ENCODE data around the gene ZNF609. TPM values are rescaled to one million over a fixed set of nuclear protein-coding genes. Genes with fewer than 3 reads are reported as not detected.

The ZNF609 gene
- total RNA-seq, 6 experiments from 2014 or later: 19.7 to 22.1 (median 20.4) TPM

DNA sequence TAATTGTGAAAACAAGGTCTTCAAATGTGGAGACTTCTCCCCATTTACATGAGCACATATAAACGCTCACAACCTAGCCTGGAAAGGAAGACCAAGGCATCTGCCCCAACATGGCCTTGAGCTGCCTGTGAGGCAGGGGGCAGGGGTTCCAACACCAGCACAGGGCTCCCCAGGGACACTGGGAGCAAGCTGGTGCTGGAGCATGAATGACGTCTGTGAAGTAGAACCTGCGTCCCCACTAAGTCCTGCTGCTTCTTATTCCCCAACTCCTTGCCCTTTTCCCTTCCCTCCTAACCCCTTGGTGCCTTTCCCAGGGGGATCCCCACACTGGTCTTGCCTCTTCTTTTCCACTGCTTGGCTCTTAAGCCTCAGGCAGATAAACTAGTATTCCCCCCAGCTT lies 221.9 kb downstream of the ZNF609 start:
- TF ChIP-seq, protein P1, sequence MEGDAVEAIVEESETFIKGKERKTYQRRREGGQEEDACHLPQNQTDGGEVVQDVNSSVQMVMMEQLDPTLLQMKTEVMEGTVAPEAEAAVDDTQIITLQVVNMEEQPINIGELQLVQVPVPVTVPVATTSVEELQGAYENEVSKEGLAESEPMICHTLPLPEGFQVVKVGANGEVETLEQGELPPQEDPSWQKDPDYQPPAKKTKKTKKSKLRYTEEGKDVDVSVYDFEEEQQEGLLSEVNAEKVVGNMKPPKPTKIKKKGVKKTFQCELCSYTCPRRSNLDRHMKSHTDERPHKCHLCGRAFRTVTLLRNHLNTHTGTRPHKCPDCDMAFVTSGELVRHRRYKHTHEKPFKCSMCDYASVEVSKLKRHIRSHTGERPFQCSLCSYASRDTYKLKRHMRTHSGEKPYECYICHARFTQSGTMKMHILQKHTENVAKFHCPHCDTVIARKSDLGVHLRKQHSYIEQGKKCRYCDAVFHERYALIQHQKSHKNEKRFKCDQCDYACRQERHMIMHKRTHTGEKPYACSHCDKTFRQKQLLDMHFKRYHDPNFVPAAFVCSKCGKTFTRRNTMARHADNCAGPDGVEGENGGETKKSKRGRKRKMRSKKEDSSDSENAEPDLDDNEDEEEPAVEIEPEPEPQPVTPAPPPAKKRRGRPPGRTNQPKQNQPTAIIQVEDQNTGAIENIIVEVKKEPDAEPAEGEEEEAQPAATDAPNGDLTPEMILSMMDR (IDR thresholded peaks at IDR 0.05): no peak
- H3K27ac Mint-ChIP-seq: no peak overlapping the region; the same call in 1 of the 2 replicates
- H3K4me1 Mint-ChIP-seq (ENCODE audit: low read depth): peaks cover 18% of the 10 kb centered on the region
- H3K9me3 Mint-ChIP-seq: no peaks in the 10 kb centered on the region
- H3K27me3 Mint-ChIP-seq (ENCODE audit: insufficient read depth): peaks cover 7% of the 10 kb centered on the region
- H3K4me3 Mint-ChIP-seq: no peak overlapping the region
- DNase-seq: no peak
- H3K36me3 Mint-ChIP-seq (ENCODE audit: low read depth): peaks cover 16% of the 10 kb centered on the region

DNA sequence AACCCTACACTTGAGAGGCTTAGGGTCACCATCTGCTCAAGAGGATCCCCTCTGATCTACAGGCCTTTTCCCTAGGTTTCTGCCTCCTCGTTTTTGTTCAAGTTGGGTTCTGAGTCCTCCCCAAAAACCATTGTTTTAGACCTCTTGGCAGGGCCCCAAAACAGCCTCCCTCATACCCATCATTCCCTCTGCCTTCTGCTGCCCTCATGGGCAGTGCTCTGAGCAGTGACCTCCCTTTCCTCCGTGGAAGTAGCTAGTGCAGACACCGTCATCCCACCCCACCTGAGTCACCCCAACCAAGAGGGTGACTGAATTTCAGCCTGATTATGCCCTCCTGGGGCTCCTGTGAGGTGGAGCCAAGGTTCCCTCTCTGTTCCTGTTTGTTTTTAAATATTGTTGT lies 223.0 kb downstream of the ZNF609 start:
- H3K4me3 Mint-ChIP-seq: no peak overlapping the region
- H3K36me3 Mint-ChIP-seq (ENCODE audit: low read depth): peaks cover 16% of the 10 kb centered on the region
- H3K4me1 Mint-ChIP-seq (ENCODE audit: low read depth): peaks cover 7% of the 10 kb centered on the region
- peak overlapping the region; percentile 34 for H3K27ac Mint-ChIP-seq
- H3K27me3 Mint-ChIP-seq (ENCODE audit: insufficient read depth): peaks cover 7% of the 10 kb centered on the region
- no peaks in the 10 kb centered on the region for H3K9me3 Mint-ChIP-seq
- TF ChIP-seq, protein P1 (IDR thresholded peaks at IDR 0.05): no peak
- no peak for DNase-seq

DNA sequence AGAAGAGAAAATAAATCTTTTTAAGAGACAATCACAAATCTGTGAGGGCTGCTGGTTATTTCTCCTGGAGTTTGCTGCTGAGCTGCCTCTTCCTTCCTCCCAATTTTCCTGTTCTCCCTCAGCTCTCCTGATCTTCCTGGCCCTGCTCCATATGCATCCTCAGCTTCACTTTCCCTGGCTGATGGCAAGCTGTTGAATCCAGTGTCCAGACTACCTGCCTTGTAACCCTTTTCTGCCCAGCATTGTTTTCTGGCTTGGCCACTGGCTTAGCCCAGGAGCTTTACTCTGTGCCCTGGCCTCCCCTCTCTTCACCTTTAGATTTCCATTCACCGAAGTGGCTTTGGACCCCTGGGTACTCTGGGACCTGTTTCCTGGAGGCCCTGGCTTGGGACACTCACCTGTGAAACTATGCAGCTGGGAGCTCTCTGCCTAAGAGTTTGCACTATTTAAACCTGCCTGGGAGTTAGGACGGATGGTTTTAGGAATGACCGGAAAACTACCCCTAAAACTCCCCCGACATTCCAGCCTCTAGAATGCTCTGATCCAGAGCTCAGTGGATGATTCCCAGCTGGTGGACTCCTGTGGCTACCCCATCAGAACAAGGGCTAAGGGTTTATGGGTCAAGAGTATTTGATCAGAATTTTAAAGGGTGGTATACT lies 225.0 kb downstream of the ZNF609 start:
- peaks cover 10% of the 10 kb centered on the region; the same call in 1 of the 2 replicates for H3K36me3 Mint-ChIP-seq (ENCODE audit: low read depth)
- no peaks in the 10 kb centered on the region for H3K4me1 Mint-ChIP-seq (ENCODE audit: low read depth)
- TF ChIP-seq, protein P1 (IDR thresholded peaks at IDR 0.05): no peak
- peaks cover 7% of the 10 kb centered on the region for H3K27me3 Mint-ChIP-seq (ENCODE audit: insufficient read depth)
- no peaks in the 10 kb centered on the region for H3K9me3 Mint-ChIP-seq
- no peak overlapping the region for H3K4me3 Mint-ChIP-seq
- no peak for DNase-seq
- no peak overlapping the region; the same call in 1 of the 2 replicates for H3K27ac Mint-ChIP-seq

DNA sequence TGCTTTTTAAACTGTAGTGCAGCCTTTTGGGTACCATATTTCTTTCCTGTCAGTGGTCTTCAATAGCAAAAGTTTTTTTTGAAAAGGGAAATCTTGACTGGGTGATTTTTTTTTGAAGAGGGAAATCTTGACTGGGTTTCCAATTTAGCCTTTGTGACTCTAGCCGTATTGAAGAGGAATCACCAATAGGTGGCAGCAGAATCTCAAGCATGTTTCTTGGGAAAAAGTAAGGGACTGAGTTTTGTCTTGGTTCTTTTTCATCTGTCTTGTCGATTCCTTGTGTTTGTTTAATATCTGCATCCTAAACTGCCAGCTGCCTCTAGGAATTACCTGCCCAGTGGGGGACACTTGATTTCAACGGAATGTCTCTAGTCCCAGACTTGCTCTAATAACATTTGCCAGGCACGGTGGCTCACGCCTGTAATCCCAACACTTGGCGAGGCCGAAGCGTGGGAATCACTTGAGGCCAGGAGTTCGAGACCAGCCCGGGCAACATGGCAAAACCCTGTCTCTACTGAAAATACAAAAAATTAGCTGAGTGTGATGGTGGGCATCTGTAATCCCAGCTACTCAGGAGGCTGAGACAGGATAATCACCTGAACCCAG lies 225.9 kb downstream of the ZNF609 start:
- TF ChIP-seq, protein P1 (IDR thresholded peaks at IDR 0.05): peak; percentile 89
- Mint-ChIP-seq H3K4me3 (no peak overlapping the region), H3K4me1 (ENCODE audit: low read depth) (no peaks in the 10 kb centered on the region), H3K9me3 (no peaks in the 10 kb centered on the region), H3K36me3 (ENCODE audit: low read depth) (peaks cover 14% of the 10 kb centered on the region; the same call in 1 of the 2 replicates), H3K27ac (no peak overlapping the region), H3K27me3 (ENCODE audit: insufficient read depth) (peaks cover 6% of the 10 kb centered on the region)
- peak; percentile 61 for DNase-seq

DNA sequence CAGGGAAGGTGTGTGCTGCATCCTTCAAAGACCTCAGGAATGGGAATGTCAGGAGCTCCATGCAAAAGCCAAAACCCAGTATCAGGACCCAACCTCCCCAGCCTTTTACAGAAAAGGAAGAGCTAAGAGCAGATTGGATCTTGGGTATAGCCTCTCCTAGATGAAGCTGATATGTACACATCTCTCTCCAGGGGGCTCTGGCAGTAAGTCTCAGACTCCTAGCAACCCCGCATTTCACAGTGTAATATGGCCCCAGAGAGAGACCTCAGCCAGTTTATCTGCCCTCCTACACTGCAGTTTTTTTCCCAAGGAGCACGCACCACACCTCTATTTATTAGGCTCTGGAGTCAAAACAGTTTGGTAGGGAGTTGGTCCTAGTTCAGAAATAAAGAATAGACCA lies 226.8 kb downstream of the ZNF609 start:
- H3K27ac Mint-ChIP-seq: 0 out of 2 replicates have a peak overlapping the region, but pooled peaks have one; percentile 36
- TF ChIP-seq, protein P1 (IDR thresholded peaks at IDR 0.05): no peak
- H3K36me3 Mint-ChIP-seq (ENCODE audit: low read depth): peaks cover 16% of the 10 kb centered on the region; the same call in 1 of the 2 replicates
- H3K4me3 Mint-ChIP-seq: no peak overlapping the region
- H3K27me3 Mint-ChIP-seq (ENCODE audit: insufficient read depth): peaks cover 4% of the 10 kb centered on the region
- no peaks in the 10 kb centered on the region for H3K9me3 Mint-ChIP-seq
- no peak for DNase-seq
- no peaks in the 10 kb centered on the region for H3K4me1 Mint-ChIP-seq (ENCODE audit: low read depth)

Data from HFFc6 (cell line).